Stimulated activated CD4-positive, alpha-beta T cell treated with anti-CD3 and anti-CD28 coated beads, TNF-alpha, amount 100 ng/mL, for 1 hour (primary cell): ENCODE measurements around the gene PRKX.
"Not testable (repeated sequence)": the region's sequence is repeated elsewhere in the genome, so short reads cannot be mapped to it uniquely, and the experiment has no call there.

Source experiments
- DNase-seq, 3 donors: peaks; one replicate each; pipeline ENCODE4 v3.0.0-alpha.2; 2020; ENCODE audit warnings: low read depth in 3 of 3, low spot score in 1 of 3

The PRKX gene

GRCh38 chrX:3663576-3664250 lies 49.7 kb downstream of the PRKX start:
- not testable (repeated sequence) for DNase-seq

GRCh38 chrX:3659761-3660160 lies 53.7 kb downstream of the PRKX start:
- DNase-seq, result no peak

GRCh38 chrX:3655181-3655580 lies 58.3 kb downstream of the PRKX start:
- no peak for DNase-seq

GRCh38 chrX:3653111-3653510 lies 60.3 kb downstream of the PRKX start:
- no peak for DNase-seq

GRCh38 chrX:3651277-3651676 lies 62.2 kb downstream of the PRKX start:
- DNase-seq, result no peak

- DNase-seq, result no peak
Measured at GRCh38 chrX:3648084-3648483, 65.4 kb downstream of the PRKX start.

- not testable (repeated sequence) for DNase-seq
Measured at GRCh38 chrX:3639858-3640631, 73.4 kb downstream of the PRKX start.

- no peak for DNase-seq
Measured at GRCh38 chrX:3639236-3639635, 74.2 kb downstream of the PRKX start.

GRCh38 chrX:3638280-3638873 lies 75.1 kb downstream of the PRKX start:
- DNase-seq, result peak in 1 of 3 donors; percentile 4

- no peak for DNase-seq
Measured at GRCh38 chrX:3636803-3637202, 76.6 kb downstream of the PRKX start.

- DNase-seq, result no peak
Measured at GRCh38 chrX:3631196-3631595, 82.3 kb downstream of the PRKX start.

GRCh38 chrX:3627594-3627993 lies 85.9 kb downstream of the PRKX start:
- DNase-seq, result no peak

- no peak for DNase-seq
Measured at GRCh38 chrX:3621414-3621813, 92.0 kb downstream of the PRKX start.

- not testable (repeated sequence) for DNase-seq
Measured at GRCh38 chrX:3611744-3612143, 101.7 kb downstream of the PRKX start.

- DNase-seq, result no peak
Measured at GRCh38 chrX:3609810-3610209, 103.6 kb downstream of the PRKX start.

GRCh38 chrX:3603026-3603661 lies 110.3 kb downstream of the PRKX start:
- no peak for DNase-seq

- no peak for DNase-seq
Measured at GRCh38 chrX:3599802-3600430, 113.5 kb downstream of the PRKX start.

- DNase-seq, result no peak
Measured at GRCh38 chrX:3598709-3599108, 114.7 kb downstream of the PRKX start.

- no peak for DNase-seq
Measured at GRCh38 chrX:3598046-3598605, 115.3 kb downstream of the PRKX start.

GRCh38 chrX:3592184-3592583 lies 121.3 kb downstream of the PRKX start:
- DNase-seq, result no peak

GRCh38 chrX:3589474-3589873 lies 124.0 kb downstream of the PRKX start:
- DNase-seq, result no peak
